ENCODE data around the gene UBAC2.
"Not testable (repeated sequence)": the region's sequence is repeated elsewhere in the genome, so short reads cannot be mapped to it uniquely, and the experiment has no call there.

UBAC2 gene

DNA sequence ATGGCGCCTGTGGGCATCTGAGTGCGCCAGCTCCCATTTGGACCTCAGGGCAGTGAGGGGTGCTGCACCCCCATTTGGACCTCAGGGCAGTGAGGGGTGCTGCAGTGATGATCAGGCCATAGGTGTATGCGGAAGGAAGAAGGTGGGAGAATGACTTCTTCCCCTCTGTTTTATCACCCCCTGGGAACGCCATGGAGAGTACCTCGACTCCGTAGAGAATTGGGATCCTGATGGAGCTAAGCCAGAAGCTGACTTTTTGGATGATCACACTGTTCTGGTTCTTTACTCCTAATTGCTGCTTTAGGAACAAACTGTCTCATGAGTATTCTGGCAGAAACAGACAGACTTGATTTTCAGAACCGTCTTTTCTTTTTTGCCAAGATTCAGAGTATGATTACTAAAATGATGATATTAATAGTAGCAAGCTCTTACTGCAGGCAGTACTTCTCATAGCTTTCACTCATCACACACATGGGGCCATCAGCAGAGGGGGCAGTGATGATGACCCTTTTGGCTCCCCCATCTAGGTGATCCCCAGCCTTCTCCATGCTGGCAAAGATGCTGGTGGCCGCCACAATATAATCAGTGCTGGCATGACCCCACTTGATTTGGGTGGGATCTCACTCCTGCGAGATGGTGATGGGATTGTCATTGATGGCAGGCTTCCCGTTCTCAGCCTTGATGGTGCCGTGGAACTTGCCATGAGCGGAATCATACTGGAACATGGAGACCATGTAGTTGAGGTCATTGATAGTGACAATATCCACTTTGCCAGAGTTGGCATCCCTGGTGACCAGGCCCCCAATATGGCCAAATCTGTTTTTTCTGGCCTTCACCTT, 10.3 kb upstream of the UBAC2 start:
- no peak for DNase-seq

DNA sequence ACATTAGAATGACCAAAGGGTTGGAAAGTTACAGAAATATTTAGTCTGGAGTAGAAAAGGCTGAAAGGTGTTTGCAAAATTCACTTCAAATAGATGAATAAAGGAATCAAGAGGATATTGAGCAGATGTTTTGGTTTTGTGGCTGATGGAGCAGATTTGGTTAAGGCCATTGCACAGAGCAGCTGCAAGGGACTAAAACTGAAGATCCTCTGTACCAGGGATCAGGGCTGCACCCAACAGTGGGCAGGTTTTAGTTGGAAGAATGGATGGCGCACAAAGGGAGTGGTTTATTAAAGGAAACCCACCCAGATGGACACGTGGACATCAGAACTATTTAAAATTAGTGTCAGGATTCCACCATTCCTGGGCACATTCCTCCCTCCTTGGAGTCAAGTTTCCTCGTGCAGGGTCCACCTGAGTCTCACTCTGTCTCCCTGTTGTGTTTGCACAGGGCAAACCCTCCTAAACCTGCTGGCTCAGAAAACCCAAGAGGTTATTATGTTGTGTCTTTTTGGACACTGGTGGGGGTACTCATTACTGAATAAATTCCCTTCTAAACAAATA, 9.2 kb upstream of the UBAC2 start:
- no peak for DNase-seq

DNA sequence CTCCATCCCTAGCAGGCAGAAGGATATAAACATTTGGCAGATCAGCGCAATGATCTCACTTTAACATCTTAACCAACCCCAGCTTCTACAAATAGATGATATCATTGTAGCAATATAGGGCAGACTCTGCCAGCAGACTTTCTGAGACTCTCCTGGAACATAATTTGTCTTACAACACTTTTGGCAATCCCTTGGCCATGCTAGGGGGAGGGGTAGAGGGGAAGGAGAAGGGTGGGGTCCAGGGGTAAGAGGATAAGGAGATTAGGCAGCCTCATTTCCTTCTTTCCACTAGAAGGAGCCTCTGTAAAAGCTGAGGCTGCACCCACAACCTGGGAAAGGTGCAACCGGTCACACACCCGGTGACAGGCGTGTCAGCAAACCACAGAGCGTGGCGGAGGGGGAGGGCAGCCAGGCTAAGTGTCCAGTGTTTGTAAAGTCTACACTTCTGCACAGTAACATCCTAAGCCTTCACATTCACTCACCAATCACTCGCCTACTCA, 8.7 kb upstream of the UBAC2 start:
- DNase-seq = peak; percentile 56

DNA sequence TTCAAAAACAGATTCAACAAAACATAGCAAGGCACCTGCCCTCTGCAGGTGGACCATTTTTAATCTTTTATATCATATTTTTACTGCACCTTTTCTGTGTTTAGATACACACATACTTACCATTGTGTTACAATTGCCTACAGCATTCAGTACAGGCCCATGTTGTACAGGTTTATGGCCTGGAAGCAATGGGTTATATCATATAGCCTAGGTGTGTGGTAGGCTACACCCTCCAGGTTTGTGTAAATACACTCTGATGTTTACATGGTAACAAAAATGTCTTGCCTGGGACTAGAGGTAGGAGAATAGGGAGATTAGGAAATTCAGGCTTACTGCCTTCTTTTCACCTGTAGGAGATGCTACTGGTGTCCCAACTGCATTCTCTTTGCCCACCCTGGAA, 8.2 kb upstream of the UBAC2 start:
- no peak for DNase-seq

DNA sequence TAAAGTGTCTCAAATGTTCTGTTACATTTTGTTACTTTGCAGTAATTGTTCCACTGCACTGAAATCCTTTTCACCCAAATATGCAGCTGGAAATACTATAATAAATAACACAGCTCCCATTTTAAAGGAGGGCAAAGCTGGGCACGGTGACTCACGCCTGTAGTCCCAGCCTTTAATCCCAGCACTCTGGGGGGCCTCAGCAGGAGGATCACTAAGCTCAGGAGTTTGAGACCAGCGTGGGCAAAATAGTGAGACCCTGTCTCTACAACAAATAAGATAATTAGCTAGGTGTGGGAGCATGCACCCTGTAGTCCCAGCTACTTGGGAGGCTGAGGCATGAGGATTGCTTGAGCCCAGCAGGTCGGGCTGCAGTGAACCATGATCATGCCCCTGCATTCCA, 7.5 kb upstream of the UBAC2 start:
- DNase-seq = no peak

DNA sequence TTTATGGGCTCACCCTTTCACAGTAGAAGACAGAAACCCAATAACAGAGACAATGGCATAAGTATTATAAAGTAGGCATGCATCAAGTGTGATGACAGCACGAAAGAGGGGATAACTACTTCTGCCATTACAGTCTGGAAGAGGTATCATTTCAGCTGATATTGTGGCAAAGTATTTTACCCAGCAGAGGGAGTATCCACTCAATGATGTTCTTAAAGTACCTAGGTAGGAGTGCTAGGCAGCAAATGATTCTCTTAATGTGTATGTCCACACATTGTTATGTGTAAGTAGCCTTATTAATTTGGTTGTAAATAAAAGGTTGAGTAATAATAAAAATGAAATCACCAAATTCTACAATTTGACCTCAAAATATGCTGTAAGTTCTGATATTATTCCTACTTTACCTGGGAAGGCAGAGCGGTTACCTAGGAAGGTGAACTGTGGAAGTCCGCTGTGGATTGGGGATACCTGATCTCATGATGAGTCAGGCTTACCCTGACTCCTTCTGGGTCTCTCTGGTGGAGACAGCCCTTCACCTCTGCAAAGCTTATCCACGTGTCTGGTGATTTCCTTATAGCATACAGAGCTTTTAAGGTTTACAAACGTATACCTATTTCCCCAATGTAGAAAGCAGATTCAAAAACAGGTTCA, 4.1 kb upstream of the UBAC2 start:
- DNase-seq = peak; percentile 64

DNA sequence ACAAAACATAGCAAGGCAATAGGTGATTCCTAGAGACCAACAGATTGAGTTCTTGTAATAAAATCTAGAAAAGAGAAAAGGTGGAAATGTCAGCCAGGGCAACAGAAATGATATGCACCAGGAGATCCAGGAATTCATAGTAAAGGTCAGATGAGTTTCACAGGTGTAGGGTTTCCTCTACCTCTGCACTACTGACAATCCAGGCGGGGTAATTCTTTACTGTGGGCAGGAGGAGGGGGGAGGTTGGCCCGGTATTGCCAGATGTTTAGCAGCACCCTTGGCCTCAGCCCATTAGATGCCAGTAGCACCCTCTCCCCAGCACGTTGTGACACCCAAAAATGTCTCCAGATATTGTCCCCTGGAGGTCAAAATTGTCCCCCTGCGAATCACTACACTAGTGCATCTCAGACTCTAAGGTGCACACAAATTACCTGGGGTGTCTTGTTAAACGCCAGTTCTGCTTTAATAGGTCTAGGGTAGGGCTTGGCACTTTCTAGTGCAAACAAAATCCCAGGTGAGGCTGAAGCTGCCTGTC, 3.5 kb upstream of the UBAC2 start:
- no peak for DNase-seq

DNA sequence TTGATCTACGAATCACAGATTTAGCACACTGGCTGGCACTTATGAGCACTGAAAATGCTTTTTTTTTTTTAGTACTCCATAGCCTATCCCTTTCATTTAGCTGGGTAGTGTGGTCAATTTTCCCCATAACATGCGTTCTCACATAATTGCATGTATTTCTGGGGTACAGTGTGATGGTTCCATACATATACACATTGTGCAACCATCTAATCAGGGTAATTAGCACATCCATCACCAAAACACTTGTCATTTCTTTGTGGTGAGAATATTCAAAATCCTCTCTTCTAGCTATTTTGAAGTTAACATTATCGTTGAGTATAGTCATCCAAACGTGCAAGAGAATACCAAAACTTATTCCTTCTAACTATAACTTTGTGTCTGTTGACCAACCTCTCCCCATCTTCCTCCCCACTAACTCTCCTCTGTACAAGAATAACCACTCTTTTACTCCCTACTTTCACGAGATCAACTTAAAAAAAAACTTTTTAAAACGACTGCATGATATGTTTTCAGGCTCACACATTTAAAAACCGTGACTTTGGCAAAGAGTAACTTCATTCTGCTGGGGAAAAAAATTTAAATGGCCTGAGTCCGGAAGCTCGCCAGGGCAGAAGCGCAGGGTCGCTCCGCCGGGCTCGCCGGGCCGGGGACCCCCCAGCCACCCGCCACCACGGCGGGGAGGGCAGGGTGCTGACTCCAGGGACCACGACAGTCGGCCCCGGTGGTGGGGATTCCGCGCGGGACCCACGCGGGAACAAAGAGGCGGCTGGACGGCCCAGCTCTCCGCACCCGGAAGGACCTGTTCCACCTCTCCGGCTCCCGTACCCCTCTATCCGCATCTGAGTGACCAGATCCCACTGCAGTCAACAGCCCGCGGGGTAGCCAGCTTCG, 868 bp upstream of the UBAC2 start:
- DNase-seq = peak; percentile 19

DNA sequence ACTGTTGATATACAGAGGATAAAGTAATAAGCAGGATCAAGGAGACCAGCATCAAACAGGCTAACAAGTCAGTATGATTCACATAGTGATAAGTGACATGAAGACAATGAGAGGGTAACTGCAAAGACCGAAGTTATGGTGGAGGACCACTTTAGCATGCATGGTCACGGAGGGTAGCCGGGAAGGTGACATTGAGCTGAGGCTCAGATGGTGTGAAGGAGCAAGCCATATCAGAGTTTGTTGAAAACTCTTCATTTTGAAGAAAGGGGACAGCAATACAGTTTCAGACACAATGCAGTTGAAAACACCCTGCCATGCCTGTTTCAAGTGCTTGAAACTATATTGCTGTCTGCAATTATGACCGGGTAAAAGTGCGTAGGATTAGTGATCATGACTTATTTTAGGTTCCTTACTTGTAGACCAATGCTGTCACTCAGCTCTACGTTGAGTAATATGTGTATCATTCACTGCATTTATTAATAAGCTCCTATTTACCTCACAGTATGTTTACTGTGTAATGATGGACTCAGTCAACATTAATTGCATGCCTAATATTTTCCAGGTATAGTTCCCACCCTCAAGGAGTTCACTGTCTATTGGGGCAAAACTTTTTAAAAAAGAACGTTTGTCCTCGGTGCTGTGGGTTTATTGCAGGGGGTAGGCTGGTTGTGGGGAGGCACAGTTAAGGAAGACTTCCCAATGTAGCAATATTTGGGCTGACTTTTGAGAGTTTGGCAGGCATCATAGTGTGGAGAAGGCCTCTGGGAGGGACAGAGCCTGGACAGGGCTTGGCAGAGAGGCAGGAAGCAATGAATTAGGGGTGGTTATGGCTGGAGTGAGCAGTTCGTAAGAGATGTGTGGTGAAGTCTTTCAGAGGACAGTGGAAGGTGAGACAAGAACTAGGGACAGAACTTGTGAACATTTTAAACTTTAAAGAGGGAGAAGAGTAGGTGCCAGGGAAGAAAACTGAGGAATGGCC, 3.2 kb downstream of the UBAC2 start:
- DNase-seq = no peak

DNA sequence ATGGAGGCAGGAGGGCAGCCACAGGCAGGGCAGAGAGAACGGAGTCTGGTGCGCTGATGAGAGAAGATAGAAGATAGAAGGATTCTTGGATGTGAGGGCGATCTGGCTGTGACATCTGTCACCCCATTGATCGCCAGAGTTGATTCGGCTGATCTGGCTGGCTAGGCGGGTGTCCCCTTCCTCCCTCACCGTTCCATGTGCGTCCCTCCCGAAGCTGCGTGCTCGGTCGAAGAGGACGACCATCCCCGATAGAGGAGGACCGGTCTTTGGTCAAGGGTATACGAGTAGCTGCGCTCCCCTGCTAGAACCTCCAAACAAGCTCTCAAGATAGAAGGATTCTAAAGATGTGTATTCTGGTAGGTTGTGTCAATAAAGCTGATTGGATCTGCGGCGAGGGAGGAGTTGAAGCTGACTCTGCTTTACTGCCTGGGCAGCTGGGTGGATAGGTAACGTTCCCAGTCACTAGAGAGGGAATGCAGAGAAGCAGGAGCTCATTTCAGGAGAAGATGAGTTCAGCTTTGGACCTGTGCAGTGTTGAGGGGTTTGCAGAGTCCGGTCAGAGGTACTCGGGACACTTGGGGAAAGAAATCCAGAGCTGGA, 5.1 kb downstream of the UBAC2 start:
- DNase-seq = no peak

DNA sequence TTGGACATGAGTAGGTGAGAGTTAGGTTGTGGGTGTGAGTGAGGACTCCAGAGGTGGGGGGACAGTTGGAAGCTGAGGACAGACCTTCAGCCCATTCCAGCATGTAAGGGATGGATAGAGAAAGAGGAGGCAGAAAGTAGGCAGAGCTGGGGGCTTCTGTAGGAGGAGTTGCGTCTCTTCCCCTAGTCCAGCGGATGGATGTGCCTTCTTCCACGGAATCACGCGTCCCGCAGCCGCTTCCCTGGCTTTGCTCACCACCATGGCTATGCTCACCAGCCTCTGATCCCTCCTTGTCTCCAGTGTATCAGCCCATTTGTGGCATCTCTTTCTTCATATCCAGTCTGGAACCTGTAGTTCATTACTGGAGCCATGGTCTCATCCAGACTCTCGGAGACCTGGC, 5.6 kb downstream of the UBAC2 start:
- no peak for DNase-seq

DNA sequence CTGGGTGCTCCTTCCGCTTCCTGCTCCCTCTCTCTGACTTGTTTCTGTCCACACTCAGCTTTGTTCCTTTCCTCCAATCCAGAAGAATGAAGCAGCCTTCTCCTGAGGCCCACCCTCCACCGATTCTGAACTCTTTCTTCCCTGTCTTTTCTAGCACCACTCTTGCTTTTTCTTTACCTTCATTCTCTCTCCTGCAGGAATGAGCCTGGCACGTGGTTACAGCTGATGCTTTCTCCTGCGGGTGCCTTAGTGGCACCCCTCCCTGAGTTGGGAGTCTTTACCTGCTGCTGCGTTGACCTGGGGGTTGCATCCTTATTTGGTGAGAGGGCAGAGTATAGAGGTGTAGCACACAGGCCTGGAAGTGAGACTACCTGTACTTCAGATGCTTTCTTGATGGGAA, 6.2 kb downstream of the UBAC2 start:
- no peak for DNase-seq

DNA sequence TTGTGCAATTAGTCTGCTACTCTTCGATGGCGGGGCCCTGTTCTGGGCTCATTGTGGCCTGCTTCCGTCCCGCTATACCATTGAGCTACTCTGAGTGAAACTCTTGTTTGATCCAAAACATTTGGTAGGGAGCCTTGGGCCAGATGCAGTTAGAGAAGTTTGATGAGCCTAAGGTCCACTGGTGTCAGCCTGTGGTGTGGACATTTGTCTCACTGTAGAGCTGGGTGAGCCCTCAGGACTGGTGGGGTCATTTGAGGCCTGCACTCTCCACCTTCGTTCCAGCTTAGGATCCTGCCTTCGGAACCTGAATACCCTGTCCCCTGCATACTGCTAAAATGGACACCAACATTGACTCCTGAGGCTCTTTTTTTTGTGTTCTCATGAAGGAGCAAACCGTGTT, 6.9 kb downstream of the UBAC2 start:
- DNase-seq = no peak

DNA sequence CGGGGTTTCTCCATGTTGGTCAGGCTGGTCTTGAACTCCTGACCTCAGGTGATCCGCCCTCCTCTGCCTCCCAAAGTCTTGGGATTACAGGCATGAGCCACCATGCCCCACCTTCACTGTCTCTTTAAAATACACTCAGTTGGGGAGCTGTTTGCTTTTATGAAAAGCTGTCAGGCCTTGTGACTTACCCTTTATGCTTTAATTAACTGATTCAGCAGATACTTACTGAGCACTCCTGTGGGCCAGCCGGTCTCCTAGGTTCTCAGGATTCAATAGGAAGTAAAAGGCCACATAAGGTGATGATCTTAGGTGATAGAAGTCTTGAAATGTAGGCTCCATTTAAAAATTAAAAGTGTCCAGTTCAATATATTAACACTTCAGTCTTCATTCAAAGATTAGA, 7.5 kb downstream of the UBAC2 start:
- DNase-seq = no peak

DNA sequence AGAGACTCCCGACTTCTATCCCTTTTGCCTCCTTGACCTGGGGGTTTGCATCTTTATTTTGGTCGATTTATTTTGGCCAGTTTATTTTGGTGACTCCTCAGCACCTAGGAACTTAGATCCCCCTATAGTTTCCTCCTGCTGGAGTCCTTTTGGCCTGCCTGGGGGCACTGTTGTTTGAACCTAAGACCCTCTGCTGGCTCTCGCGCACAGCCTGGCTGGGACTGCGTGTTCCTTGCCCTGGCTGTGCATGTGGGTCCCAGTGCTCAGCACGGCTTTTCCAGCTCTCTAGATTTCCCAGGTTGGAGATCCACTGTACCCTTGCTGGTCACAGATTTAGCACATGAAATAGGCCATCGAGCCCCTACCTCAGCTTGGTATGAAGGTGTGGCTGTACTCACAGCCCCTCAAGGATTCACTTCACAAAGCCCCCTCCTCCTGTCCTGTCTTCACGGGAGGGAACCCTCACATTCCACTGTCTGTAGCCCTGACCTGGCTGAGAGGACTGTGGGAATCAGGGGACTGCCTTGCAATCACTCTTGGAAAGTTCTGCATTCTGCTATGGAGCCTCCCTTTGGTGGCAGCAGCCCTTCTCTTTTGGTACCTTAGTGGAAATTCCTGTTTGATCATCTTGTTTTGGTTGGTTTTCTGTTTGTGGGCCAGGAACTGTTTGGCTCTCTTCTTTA, 8.3 kb downstream of the UBAC2 start:
- DNase-seq = no peak

DNA sequence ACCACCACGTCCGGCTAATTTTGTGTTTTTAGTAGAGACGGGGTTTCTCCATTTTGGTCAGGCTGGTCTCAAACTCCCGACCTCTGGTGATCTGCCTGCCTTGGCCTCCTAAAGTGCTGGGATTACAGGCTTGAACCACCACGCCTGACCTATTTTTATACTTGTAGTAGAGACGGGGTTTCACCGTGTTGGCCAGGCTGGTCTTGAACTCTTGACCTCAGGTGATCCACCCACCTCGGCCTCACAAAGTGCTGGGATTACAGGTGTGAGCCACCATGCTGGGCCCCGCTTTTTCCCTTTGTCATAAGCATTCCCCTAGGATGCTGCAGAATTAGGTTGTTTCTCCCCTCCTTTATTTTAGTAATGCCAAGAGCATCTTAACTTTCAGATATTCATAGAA, 10.0 kb downstream of the UBAC2 start:
- not testable (repeated sequence) for DNase-seq

DNA sequence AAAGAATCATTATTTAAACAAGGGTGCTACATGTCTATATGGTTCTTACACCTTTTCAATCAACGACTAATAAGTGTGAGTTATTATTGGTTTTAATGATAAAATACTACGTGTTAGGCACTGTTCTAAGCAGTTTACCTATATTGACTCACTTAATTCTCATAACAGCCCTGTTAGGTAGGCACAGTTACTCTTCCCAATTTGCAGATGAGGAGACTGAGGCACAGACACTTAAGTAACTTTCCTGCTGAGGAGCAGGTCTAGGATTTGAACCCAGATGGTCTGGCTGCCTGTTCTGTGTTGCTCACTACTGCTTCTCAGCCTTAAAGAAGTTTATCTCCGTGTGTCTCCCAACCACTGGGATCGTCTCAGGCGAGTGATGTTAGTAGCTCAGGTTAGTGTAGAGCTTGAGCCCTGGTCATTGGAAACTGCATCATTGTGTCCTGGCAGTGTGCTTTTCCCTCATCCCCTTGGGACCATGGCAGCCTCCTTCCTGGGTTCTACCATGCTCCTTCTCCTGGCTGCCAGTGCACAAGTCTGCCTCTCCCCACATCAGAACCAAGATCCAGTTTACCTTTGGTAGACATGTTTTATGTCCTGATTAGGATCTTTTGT, 10.9 kb downstream of the UBAC2 start:
- no peak for DNase-seq

DNA sequence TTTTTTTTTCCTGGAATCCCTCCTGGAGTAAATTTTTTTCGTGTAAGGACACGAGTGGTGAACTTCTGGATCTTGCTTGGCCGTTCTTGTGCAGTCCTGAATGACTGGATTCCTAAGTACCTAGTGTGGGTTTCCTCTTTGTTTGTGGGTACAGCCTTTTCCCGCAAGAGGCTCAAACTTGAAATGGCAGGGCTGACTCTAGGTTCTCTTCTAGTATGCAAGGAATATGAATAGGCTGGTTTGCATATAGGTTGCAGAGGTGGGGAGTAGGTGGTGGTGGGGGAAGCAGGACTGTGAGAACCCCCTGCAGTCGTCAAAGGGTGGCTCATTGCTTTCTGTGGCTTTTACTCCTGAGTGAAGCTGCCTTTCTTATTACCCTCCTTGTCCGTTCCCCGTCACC, 13.6 kb downstream of the UBAC2 start:
- no peak for DNase-seq

DNA sequence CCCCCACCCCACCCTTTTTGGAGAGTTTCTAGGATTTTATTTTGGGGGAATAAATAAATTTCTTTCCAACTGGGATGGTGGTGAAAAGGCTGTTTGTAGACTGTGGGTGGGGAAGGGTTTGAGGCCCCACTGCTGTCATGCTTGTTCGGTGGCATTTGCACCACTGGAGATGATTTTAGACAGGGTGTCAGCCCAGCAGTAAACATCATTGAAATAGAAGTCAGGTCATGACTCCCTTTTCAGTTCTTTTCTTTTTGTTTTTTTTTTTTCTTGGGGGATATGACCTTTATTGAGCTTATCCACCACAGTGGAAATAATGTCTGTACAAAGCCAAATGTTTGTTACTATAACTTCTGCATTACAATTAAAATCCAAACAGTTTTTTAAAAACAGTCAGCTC, 14.1 kb downstream of the UBAC2 start:
- DNase-seq = no peak
